ENCODE results near the gene SEMA5B. TPM values are rescaled to one million over a fixed set of nuclear protein-coding genes. Genes with fewer than 3 reads are reported as not detected.

Gene SEMA5B
- total and polyA plus RNA-seq, 2 donors: 2.2 to 10.8 TPM

DNA sequence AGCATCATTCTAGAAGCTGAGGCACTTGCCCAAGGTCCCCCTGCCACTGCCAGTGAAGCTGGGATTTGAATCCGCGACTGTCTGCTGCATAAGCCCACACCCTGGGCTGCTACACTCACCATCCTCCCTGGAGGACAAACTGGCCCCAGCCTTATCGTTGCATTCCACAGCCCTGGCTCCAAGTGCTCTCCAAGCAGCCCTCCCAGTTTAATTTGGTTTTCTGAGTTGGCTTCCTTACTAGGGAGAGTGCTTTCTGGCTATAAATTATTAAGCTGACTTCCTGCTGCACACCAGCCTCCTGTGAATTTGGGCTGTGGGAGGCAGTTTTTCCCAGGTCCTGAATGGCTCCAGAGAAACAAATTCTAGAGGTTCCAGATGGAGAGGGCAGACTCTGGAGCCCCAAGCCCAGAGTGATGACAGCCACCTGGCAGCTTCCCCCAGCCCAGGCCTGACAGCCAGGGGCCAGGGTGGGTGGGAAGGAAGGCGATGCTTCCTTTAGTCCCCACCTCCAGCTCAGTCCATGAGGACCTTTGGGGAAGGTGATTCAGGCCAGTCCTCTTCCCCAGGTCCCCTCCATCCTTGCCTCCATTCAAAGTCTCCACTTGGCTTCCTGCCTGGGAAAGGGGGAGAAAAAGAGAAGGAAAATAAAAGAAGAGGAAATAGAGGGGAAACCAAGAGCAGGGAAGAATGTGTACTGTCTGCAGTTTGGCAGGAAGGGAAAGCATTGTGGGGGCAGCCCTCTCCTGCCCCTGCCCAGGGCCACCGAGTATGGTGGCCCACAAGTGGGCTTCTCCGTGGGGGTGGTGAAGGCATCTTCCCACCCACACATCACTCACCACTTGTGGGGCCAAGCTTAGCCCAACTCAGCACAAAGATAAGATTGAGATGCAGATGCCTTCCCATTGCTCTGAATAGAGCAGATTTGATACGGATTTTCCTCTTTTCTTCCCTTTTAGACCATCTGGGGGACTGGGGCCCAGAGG is 69.6 kb downstream of the SEMA5B start:
- Histone ChIP-seq H3K36me3 (ENCODE audit: insufficient read depth) (no peaks in the 10 kb centered on the region), H3K27ac (ENCODE audit: low read depth) (no peak overlapping the region), H3K4me3 (ENCODE audit: low read depth, low read length) (no peak overlapping the region), H3K4me1 (ENCODE audit: insufficient read depth) (no peaks in the 10 kb centered on the region)
- 31% methylated on average over 7 of the region's 7 CpGs for WGBS
- DNase-seq (ENCODE audit: extremely low spot score): no peak

DNA sequence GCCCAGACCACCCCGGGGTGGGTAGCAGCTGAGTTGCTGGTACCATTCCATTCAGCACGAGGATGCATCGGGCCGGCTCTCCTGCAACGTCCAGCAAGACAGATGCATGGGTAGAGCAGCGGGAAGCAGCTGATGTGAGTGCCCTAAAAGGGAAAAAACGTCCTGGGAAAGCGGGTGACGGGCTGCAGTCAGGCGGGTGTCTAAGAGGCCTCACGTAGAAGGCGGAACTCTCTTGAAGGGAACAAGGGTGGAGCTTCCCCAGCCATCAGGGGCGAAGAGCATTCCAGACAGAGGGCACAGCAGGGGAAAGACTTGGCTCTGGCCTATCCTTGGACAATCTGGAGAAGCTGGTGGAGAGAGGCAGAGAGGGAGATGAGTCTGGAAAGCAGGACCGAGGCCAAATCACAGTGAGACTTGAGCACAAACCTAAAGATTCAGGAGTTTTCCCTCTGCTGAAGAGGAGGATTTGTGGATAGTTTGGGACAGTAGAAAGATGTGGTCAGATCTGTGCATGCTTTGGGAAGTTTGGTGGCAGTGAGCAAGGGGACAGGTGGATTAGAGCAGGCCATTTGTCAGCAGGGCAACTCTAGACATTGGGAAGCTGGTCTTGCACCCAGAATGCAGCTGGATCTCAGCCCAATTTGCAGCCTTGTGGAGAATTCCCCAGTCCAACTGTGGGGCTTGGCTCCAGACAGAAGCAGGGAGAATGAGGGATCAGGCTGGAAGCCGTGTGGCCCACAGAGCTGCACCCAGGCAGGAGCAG is 70.7 kb downstream of the SEMA5B start:
- WGBS: 62% methylated on average over 15 of the region's 15 CpGs
- Histone ChIP-seq H3K36me3 (ENCODE audit: insufficient read depth) (no peaks in the 10 kb centered on the region), H3K4me3 (ENCODE audit: low read depth, low read length) (no peak overlapping the region), H3K27ac (ENCODE audit: low read depth) (no peak overlapping the region), H3K4me1 (ENCODE audit: insufficient read depth) (no peaks in the 10 kb centered on the region)
- no peak for DNase-seq (ENCODE audit: extremely low spot score)

DNA sequence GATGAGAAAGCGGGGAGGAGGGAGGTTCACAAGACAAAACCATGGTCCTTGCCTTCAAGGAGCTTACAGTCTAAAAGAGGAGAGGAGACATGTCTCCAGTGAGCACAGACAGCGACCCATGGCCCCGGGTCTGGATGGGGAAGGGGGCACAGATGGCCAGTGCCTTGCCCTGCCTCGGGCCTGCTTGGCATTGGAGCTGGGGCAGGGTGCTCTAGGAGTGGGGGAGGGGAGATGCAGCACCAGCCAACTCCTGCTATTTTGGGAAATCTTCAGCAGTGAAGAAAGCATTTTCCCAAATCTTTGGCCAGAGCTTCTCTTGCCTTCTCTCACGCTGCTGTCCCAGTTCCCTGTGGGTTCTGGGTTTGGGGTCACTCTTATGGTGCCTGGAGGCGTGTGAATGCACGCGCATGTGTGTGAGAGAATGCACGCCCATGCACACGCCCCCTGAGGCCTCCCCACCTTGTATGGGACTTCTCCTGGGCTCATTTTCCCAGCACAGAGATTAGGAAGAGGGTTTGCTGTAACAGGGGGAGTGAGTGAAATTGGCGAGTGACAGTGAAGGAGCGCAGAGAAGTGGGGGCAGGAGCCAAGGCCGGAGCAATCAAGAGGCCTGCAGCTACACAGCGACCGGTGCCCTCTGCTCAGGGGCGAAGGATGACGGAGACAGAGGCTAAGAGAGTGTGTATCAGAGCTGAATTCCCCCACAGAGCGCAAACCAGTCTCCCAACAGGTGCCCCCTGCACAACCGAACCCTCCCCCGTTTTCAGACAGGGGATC is 71.5 kb downstream of the SEMA5B start:
- no peaks in the 10 kb centered on the region for H3K36me3 ChIP-seq (ENCODE audit: insufficient read depth)
- WGBS: 76% methylated on average over 20 of the region's 20 CpGs
- no peak for DNase-seq (ENCODE audit: extremely low spot score)
- no peak overlapping the region for H3K4me3 ChIP-seq (ENCODE audit: low read depth, low read length)
- no peak overlapping the region for H3K27ac ChIP-seq (ENCODE audit: low read depth)
- H3K4me1 ChIP-seq (ENCODE audit: insufficient read depth): no peaks in the 10 kb centered on the region

DNA sequence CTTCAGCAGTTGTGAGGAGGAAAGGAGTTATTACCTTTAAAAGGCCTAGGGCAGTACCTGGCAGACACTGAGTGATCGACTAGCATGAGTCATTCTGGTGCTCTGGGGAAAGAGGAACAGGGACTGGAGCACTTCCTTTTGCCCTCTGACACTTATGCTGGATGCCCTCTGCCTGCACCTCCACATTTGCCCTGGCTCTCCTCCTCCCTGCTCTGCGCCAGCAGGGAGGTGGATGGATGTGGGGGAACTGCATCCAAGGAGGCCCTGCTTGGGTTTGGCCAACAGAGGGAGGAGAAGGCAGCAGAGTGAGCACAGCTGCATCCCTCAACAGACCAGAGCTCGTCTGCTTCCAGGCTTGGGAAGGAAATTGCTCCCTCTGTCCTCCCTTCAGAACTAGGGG is 75.0 kb downstream of the SEMA5B start:
- DNase-seq (ENCODE audit: extremely low spot score): no peak
- Histone ChIP-seq H3K4me1 (ENCODE audit: insufficient read depth) (no peaks in the 10 kb centered on the region), H3K36me3 (ENCODE audit: insufficient read depth) (no peaks in the 10 kb centered on the region), H3K27ac (ENCODE audit: low read depth) (no peak overlapping the region), H3K4me3 (ENCODE audit: low read depth, low read length) (no peak overlapping the region)
- 52% methylated on average over 3 of the region's 3 CpGs for WGBS

DNA sequence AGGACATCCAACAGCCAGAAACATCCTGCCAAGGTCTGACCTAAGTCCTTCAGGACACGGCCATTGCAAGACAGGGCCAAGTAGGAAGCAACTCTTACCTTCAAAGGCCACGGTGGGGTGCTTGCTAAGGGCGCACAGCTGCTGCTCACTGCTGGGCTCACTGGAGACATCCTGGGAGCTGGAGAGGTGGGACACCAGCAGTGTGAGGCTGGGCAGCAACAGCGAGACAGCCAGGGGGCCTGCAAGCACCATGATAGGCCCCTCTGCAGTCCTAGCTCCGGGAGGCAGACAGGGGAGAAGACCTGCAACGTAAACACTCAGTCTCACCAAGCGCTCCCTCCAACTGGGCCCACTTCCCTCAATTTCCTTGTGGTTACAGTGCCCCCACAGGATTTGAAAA is 79.2 kb downstream of the SEMA5B start:
- 79% methylated on average over 7 of the region's 7 CpGs for WGBS

DNA sequence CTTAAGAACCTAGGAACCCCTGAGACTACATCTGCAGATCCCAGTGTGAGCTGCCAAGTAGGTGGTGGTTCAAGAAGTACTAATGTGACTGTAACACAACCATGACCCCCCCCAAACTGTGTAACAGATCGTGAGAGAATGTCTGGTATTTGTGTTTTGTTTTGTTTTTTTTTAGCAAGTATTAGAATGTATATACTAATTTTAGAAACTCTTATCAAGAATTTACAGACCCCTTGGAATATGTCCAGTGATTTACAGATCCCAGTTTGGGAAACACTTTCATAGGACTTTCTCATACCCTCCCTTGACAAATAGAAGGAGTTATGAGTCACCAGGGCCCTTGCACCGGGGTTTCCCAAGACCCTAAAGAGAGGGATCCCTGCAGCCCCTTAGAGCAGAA is 79.8 kb downstream of the SEMA5B start:
- DNase-seq (ENCODE audit: extremely low spot score): no peak
- H3K4me1 ChIP-seq (ENCODE audit: insufficient read depth): no peaks in the 10 kb centered on the region
- H3K36me3 ChIP-seq (ENCODE audit: insufficient read depth): no peaks in the 10 kb centered on the region
- H3K27ac ChIP-seq (ENCODE audit: low read depth): no peak overlapping the region
- H3K4me3 ChIP-seq (ENCODE audit: low read depth, low read length): no peak overlapping the region
- WGBS: 26% methylated on average over 2 of the region's 2 CpGs

More for the DNA sequence above, 79.2 kb downstream of the SEMA5B start:
- Histone ChIP-seq H3K4me1 (ENCODE audit: insufficient read depth) (no peaks in the 10 kb centered on the region), H3K4me3 (ENCODE audit: low read depth, low read length) (no peak overlapping the region), H3K36me3 (ENCODE audit: insufficient read depth) (no peaks in the 10 kb centered on the region), H3K27ac (ENCODE audit: low read depth) (no peak overlapping the region)
- DNase-seq (ENCODE audit: extremely low spot score): no peak

DNA sequence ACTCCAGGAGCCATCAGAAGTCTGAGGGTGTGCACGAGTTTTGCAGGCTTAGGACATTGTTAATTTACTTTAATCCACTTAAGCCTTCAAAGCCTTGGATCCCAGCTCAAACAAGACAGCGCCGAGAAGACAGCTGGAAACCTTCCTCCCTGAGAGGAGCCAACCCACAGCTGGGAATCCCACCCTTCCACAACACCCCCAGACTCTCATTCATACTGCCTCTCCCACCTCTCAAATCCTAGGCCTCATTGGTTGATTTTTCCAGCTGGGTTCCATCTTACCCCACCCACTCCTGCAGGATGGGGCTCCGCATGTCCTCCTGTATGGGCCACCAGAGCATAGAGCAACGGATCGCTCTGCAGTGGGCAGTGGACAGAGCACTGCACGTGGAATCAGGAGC is 80.4 kb downstream of the SEMA5B start:
- no peaks in the 10 kb centered on the region for H3K36me3 ChIP-seq (ENCODE audit: insufficient read depth)
- no peak overlapping the region for H3K4me3 ChIP-seq (ENCODE audit: low read depth, low read length)
- no peak overlapping the region for H3K27ac ChIP-seq (ENCODE audit: low read depth)
- DNase-seq (ENCODE audit: extremely low spot score): peak; percentile 62
- 69% methylated on average over 7 of the region's 7 CpGs for WGBS
- no peaks in the 10 kb centered on the region for H3K4me1 ChIP-seq (ENCODE audit: insufficient read depth)

DNA sequence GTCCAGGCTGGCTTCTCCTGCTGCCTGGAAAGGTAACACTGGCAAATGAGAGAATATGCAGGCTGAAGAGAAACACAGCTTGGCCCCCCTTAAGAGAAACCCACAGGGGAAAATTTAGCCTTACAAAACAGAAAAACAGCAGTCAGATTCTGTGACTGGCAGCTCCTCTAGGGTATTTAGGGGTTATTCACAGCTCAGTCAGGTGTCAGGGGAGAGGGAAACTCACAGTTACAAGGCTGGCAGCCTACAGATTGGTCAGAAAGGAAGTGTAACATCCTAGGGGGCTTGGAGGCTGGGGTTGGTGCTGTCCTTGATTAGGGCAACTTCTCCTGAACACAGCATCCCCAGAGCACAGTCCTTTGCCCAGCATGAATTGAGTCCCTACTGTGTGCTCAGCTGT is 81.4 kb downstream of the SEMA5B start:
- Histone ChIP-seq H3K4me3 (ENCODE audit: low read depth, low read length) (no peak overlapping the region), H3K4me1 (ENCODE audit: insufficient read depth) (no peaks in the 10 kb centered on the region)
- DNase-seq (ENCODE audit: extremely low spot score): no peak

DNA sequence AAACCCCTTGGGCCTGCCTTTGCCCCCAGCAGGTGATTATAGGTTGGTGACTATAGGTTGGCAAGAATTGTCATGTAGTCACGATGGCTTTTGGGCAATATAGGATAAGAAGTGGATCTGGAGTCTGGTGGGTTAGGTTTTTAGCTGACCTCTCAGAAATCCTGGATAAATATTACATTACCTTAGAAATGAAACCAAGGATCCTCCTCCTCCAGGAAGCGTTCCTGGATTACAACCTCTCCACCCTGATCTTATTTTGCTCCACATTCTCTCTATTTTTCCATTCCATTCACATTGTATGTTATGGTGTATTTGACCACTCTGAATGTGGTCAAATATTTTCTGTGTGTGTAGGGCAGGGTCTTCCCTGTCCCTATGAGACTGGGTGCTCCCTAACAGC is 82.3 kb downstream of the SEMA5B start:
- no peak overlapping the region for H3K4me3 ChIP-seq (ENCODE audit: low read depth, low read length)
- H3K27ac ChIP-seq (ENCODE audit: low read depth): no peak overlapping the region
- no peaks in the 10 kb centered on the region for H3K4me1 ChIP-seq (ENCODE audit: insufficient read depth)
- no peaks in the 10 kb centered on the region for H3K36me3 ChIP-seq (ENCODE audit: insufficient read depth)
- 90% methylated on average over 2 of the region's 2 CpGs for WGBS
- no peak for DNase-seq (ENCODE audit: extremely low spot score)

More for the DNA sequence above, 81.4 kb downstream of the SEMA5B start:
- H3K27ac ChIP-seq (ENCODE audit: low read depth): no peak overlapping the region
- no peaks in the 10 kb centered on the region for H3K36me3 ChIP-seq (ENCODE audit: insufficient read depth)

DNA sequence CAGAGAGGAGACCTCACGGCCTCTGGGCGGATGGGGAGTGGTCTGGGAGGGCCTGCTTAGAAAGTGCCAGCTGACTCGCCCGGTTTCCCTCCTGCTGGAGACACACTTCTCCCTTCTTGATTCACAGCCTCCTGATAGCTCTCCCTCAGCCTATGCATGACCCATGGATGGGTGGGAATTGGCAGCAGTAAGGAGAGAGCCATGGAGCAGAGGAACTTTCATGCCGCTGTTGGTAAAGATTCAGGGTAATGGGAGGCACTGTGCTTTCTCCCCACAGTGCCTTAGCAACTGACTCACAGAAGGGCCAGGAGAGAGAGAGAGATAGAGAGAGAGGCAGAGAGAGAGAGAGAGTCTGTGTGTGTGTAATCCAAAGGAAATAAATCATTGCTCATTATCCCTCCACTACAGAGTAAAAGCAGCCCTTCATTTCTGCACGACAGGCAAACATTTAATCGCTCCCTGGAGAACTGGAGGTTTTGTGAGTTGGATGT is 82.8 kb downstream of the SEMA5B start:
- Histone ChIP-seq H3K36me3 (ENCODE audit: insufficient read depth) (no peaks in the 10 kb centered on the region), H3K4me3 (ENCODE audit: low read depth, low read length) (no peak overlapping the region), H3K27ac (ENCODE audit: low read depth) (no peak overlapping the region), H3K4me1 (ENCODE audit: insufficient read depth) (no peaks in the 10 kb centered on the region)
- DNase-seq (ENCODE audit: extremely low spot score): no peak
- WGBS: 56% methylated on average over 7 of the region's 7 CpGs

DNA sequence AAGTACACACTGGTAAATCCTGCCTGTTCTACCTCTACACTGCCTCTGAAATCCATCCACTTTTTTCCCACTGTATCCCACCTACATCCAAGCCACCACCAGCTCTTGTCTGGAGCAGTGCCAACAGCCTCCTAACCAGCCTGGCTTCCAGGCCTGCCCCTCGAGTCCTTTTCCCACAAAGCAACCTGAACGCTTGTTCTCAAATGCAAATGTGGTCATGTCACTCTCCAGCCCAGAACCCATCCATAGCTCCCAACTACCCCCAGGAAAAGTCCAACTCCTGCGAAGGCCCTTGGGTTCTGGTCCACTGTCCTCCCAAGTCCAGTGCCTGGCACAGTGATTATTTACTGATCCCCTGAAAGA is 83.8 kb downstream of the SEMA5B start:
- H3K4me3 ChIP-seq (ENCODE audit: low read depth, low read length): no peak overlapping the region
- no peak overlapping the region for H3K27ac ChIP-seq (ENCODE audit: low read depth)
- DNase-seq (ENCODE audit: extremely low spot score): no peak
- H3K4me1 ChIP-seq (ENCODE audit: insufficient read depth): no peaks in the 10 kb centered on the region
- no peaks in the 10 kb centered on the region for H3K36me3 ChIP-seq (ENCODE audit: insufficient read depth)
- 95% methylated on average over 3 of the region's 3 CpGs for WGBS

DNA sequence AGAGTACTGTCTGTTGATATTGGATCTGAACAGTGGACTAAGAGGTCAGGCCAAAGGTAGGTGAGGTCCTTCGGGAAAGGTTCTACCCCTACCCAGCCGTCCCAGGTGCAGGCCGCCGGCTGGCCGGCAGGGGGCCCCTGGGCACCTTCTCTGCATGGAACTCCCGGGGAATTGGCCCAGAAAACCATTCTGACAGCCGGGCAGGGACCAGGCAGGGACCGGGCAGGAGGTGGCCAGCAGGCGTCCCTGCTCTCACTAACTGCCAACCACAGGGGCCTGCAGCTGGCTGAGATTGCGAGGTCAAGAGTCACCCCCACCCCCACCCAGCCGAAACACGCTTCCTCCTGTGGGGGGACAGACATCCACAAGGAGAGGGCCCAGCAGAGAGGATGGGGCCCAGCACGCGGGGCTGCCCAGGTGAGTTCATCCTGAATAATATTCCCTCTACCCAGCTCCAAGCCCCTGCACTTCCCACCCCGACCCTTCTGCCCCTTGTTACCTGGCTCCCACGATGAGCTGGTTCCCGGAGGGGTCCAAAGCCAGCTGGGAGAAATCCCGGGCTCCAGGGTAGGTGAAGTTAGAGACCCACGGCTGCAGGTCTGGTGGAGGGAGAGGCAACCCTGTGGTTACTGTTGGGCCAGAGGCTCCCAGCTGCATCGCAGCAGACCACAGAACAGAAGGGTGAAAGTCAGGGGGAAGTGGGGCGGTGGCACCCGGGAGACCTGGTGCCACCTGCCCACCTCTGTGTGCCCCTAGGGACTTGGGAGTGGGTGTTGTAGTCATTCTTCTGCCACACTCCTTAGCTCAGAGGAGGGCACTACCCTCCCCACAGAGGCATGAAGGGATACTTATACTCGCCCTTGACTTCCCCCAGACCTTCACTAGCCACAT is 84.4 kb downstream of the SEMA5B start:
- Histone ChIP-seq H3K27ac (ENCODE audit: low read depth) (no peak overlapping the region), H3K4me3 (ENCODE audit: low read depth, low read length) (no peak overlapping the region), H3K4me1 (ENCODE audit: insufficient read depth) (no peaks in the 10 kb centered on the region), H3K36me3 (ENCODE audit: insufficient read depth) (no peaks in the 10 kb centered on the region)
- 52% methylated on average over 23 of the region's 23 CpGs for WGBS
- DNase-seq (ENCODE audit: extremely low spot score): no peak

DNA sequence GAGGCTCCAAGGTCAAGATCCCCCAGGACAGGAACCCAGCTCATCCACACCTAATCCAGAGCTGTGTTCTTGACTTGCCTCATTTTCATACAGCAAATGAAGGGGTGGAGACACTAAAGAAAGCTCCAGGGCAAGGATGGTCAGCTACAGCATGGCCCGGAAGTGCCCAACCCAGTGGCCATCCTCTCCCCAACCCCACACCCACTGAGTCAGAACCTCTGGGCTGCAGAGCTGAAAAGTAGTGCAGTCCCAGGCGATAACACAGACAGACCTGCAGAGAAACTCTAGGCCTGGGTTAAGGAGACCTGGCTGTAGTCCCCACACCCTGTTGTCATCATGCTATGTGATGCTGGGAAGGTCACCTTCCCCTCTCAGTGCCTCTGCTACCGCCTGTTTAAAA is 85.3 kb downstream of the SEMA5B start:
- no peaks in the 10 kb centered on the region for H3K36me3 ChIP-seq (ENCODE audit: insufficient read depth)
- no peak overlapping the region for H3K4me3 ChIP-seq (ENCODE audit: low read depth, low read length)
- no peaks in the 10 kb centered on the region for H3K4me1 ChIP-seq (ENCODE audit: insufficient read depth)
- WGBS: 92% methylated on average over 3 of the region's 3 CpGs
- DNase-seq (ENCODE audit: extremely low spot score): no peak
- no peak overlapping the region for H3K27ac ChIP-seq (ENCODE audit: low read depth)

Data from urinary bladder (tissue), 4 donors.